Testis (tissue), 2 donors: ENCODE data around the gene ARHGAP26.

Source experiments
- POLR2A ChIP-seq: fragments of 450-650 bp; IDR thresholded peaks from one replicate; pipeline ENCODE4 v1.6.1; 2017; ENCODE audit warnings: antibody characterized with exemption, mild to moderate bottlenecking, moderate library complexity
- TF ChIP-seq, protein P1 (sequence below), 3 experiments: fragments of 450-650 bp in 2 of 3; fragments of 200-600 bp in 1 of 3; sonication (generic) in 1 of 3; IDR thresholded peaks; one replicate each; pipeline ENCODE4 v1.5.1; 2016 to 2019; ENCODE audit warnings: antibody characterized with exemption in 3 of 3, mild to moderate bottlenecking in 2 of 3, moderate library complexity in 1 of 3

DNA sequence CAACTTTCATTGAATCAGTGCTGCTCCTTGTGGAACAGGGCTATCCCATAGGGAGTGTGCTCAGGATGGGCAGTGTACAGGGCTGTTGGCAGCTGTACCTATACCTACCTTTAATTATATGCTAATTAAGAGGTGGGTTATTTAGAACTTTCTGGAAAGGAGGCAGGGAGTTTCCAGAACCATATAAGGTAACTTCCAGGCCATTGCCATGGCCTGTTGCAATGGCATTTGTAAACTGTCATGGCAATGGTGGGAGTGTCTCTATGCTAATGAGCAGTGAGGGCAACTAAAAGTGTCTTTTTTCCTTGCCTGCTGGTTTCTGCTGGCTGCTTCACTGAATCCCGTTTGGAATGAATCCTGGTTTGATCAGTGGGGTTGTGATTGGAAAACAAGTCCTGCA lies 2.3 kb upstream of the ARHGAP26 start:
- TF ChIP-seq POLR2A: no peak
- TF ChIP-seq, protein P1, sequence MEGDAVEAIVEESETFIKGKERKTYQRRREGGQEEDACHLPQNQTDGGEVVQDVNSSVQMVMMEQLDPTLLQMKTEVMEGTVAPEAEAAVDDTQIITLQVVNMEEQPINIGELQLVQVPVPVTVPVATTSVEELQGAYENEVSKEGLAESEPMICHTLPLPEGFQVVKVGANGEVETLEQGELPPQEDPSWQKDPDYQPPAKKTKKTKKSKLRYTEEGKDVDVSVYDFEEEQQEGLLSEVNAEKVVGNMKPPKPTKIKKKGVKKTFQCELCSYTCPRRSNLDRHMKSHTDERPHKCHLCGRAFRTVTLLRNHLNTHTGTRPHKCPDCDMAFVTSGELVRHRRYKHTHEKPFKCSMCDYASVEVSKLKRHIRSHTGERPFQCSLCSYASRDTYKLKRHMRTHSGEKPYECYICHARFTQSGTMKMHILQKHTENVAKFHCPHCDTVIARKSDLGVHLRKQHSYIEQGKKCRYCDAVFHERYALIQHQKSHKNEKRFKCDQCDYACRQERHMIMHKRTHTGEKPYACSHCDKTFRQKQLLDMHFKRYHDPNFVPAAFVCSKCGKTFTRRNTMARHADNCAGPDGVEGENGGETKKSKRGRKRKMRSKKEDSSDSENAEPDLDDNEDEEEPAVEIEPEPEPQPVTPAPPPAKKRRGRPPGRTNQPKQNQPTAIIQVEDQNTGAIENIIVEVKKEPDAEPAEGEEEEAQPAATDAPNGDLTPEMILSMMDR (IDR thresholded peaks at IDR 0.05): no peak
